ENCODE measurements around the gene RAP1A.
"Not testable (repeated sequence)": the region's sequence is repeated elsewhere in the genome, so short reads cannot be mapped to it uniquely, and the experiment has no call there.

The RAP1A gene

DNA sequence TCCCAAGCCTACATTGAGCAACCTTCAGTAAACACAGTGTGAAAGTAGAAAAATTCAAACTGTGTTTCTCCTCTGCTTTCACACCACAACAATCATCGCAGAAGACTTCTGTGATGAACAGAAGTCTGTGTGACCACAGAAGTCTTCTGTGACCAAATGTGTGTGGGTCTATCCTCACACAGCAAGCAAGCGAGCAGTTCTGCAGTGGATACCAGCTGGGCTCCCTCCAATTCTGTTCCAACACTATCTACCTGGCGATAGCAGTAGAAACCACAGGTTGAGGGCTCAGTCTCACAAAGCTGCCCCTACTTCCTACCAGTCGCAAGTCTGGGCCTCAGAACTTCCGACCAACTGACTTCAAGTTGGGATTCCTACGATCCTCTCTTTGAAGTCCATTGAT lies 21.0 kb upstream of the RAP1A start:
- peak; percentile 71 for DNase-seq

DNA sequence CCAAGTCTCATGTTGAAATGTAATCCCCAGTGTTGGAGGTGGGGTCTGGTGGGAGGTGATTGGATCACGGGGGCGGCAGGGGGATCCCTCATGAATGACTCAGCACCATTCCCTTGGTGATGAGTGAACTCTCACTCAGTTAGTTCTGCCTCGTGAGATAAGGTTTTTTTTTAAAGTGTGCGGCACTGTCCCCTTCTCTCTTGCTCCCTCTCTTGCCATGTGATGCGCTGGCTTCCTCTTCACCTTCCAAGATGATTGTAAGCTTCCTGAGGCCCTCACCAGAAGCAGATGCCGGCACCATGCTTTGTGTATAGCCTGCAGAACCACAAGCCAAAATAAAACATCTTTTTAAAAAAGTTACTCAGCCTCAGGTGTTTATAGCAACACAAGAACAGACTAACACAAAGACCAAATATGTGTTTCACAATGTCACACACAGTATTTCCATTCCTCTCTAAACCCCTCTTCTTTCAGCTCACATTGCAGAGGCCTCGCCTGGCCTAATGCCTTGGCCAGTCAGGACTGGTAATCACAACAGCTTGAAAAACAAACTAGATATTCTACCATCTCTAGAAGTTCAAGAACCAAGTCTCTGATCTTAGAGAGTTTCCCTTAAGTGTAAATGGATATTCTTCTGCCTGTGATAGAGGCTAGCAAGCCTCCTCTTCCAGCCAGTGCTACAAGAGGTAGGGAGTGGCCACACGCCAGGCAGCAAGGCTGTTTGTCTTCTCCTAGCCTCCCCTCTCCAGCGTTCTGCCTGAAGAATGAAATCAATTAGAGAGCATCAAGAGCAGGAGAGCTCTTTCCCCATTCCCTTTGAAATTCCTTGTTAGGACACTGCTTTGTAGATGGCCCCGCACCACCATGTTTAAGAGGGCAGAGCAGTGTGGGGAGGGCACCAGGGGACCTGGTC lies 19.6 kb upstream of the RAP1A start:
- peak; percentile 48 for DNase-seq

DNA sequence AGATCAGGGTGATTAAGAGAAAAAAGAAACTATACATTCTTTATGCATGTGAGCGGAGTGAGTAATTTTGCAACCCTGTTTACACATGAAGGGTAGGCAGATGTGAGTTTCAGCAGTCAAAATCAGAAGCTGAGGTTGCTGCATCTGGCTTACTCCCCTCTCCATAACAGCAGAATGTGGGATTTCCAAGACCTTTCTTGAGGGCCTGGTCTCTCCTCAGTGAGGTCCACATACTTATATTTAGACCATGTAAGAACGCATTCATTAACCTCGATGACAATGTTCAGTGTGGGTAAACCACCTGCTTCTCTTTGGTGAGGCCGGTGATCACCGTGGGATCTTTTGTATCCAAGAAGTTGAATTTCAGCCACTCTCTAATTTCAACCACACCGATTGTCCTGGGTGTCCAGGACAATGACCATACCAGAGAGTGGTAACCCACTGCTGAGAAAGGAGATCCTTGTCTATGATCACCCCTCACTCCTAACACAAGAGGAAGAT lies 18.7 kb upstream of the RAP1A start:
- DNase-seq: peak; percentile 92

DNA sequence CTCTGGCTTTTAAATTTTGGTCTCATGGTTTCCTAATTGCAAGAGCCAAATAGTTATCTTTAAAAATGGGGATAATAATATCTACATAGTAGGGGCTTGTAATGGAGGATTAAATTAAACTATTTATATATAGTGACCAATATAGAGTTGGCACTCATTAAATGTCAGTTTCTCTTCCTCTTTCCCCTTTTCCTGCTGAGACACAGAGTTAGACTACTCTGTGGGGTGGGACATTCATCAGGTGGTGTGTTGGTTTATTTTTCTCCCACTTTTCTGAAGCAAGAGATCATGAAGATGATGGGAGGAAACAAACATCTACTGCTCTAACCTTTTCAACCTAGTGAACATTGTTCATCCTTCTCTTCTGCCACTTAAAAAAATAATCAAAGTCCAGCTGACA lies 17.3 kb upstream of the RAP1A start:
- no peak for DNase-seq

DNA sequence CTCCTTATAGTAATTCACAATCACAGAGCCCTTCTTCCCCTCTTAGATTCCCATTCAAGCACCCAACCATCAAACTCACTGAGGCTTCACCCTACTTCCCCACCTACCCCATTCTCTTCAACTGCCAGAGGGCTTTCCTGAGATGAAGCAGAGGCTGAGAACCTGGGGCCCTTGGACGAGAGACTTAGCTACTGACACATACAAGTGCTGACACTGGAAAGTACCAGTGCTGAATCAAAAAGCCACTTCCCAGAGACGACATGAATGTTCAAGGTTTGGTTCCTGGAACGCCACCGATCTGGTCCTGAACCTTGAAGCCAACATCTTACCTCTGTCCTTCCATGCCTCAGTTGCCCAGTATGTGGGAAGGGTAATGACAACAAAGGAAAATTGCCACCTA lies 16.6 kb upstream of the RAP1A start:
- peak; percentile 86 for DNase-seq

DNA sequence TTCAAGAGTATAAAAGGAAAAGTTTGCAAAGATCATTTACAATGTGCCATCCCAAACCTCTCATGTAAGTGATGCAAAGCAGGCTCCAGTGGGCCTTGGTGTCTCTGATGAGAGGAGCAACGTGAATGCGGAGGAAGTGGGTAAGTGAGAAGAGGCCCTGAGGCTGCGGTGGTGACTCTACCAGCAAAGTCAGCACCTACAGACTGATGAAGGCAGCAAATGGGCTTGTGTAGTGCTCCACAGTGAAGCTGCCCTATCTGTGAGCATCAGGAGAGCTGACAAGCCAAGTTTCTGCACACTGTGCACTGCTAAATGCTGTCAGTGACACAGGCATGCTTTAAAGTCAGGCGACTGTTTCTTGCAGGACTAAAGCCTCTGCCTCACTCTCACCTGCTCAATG lies 15.6 kb upstream of the RAP1A start:
- DNase-seq: peak; percentile 94

DNA sequence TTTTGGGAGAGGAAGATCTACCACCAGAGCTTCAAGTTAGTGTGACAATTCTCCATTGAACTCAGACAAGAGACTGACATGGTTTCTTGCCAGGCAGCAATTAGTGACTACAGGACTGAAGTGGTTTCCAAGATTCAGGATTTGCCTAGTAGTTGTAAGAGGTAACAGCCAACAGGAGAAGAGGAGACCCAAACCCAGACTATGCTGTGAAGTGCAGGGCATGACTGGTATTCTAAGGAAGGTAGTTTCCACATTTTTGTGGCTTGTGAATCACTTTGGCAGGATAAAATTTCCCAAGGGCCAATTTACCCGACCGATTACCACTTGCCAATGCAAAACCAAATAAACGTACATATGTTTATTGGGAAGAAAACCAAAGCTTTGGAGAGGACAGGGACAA lies 14.7 kb upstream of the RAP1A start:
- DNase-seq: no peak

DNA sequence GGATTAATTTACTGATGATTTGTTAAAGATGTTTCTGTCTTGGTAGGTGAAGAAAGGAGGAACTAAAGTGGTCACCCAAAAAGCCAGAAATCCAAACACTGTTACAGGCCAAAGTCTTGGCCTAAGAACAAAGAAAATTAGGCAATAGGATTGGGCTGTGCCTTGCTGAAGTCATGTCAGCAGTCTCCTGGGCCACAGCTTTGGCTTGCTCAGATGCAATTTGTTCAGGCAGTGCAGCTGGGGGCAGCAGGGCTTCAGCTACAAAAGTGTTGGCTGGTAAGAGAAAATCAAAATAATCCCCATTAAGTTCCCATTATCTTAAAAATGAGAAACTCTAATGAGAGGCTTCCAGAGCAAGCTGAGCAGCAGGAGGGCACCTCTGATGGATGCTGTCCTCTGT lies 14.0 kb upstream of the RAP1A start:
- DNase-seq: no peak

DNA sequence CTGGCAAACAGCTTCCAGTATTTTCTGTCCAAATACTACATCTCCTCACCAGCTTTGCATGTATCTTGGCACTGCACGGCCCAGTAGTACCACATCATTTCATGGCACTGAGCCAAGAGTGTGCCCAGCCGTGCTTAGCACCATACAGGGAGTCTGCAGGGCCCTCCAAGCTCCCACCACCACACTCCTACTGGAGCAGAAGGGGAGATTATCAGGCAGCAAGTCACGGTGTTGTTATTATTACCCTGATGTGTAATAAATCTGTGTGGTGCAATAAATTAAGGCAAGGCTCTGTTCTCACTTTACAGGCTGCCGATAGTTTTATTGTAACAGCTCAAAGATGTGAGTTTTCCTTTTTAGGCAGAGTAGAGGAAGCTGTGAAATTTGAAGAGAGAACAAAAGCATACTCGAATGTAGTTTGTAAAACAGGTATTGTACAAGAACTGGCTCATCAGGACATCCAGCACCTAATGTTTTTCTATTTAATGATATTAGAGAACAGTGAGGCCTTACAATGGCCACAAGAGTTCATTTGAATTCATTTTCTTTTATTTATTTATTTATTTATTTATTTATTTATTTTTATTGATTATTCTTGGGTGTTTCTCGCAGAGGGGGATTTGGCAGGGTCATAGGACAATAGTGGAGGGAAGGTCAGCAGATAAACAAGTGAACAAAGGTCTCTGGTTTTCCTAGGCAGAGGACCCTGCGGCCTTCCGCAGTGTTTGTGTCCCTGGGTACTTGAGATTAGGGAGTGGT lies 13.0 kb upstream of the RAP1A start:
- DNase-seq: not testable (repeated sequence)

DNA sequence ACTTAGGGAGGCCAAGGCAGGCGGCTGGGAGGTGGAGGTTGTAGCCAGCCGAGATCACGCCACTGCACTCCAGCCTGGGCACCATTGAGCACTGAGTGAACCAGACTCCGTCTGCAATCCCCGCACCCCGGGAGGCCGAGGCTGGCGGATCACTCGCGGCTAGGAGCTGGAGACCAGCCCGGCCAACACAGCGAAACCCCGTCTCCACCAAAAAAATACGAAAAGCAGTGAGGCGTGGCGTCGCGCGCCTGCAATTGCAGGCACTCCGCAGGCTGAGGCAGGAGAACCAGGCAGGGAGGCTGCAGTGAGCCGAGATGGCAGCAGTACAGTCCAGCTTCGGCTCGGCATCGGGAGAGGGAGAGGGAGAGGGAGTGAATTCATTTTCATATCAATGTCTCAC lies 11.1 kb upstream of the RAP1A start:
- DNase-seq: not testable (repeated sequence)

DNA sequence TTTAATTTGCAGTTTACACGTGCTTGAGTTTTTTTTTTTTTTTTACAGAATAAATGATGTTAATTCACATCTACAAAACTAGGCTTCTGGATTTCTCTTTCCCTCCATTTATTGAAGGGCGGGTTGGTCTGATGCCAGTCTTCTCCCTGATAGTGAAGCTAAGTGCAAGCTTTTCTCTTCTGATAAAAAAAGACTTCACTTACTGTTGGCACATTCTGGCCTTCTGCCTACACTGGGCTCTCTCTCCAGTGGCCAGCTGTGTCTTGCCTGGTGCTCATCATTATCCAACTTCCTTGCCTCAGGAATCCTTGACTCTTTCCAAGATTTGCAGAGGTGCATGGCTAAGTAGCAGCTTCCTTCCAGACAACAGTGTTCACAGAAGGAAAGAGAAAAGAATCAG lies 7.6 kb upstream of the RAP1A start:
- no peak for DNase-seq

DNA sequence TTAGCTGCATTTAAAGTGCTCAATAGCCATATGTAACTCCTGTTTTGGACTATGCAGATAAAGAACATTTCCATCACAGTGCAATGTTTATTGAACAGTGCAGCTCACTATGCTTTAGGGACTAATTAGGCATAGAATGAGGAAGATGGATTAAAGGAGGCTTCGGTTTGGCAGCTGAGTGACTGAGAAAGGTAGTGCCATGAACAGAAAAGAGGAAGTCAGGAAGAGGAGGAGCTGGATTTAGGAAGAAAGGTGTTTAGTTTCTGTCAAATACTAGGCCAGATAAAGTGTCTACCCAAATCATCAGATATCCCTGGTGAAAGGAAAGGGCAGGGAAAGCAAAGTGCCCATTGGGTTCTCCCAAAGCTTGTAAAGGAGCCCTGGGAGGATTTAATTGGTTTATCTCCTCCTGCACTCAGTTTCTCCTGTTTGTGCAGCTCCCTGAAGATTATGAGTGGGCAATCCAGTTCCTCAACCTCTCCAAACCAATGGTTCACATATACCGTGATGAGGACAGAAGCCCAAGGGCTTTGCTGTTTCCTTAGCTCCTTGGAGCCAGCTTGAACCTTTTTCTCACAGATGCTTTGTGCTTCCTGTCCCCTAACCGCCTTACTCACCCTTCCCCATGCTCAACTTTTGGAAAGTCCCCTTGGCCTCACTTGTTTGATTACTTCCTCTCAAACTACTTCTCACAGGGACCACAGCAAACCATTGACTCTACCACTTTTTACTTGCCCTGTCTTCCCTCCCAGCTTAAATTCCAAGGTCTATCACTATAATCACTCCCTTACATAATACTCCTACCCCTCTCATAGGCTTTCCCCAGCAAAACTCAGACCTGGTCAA lies 3.5 kb upstream of the RAP1A start:
- peak; percentile 87 for DNase-seq

DNA sequence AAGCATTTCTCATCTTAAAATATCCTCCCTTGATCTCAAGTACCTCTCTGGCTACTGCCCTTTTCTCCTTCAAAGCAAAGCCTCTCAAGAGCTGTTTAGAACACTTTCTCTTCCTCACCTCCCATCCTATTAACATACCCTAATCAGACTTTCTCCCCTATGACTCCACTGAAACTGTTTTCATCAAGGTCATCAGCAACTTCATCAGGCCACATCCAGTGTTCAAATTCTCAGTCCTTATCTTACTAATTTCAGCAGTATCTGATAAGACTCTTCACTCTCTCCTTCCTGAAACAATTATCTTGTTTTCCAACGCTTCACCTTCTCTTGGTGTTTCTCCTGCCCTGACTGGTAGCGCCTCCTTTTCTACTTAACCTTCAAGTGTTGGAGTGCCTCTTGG lies 1.5 kb upstream of the RAP1A start:
- DNase-seq: peak; percentile 56

DNA sequence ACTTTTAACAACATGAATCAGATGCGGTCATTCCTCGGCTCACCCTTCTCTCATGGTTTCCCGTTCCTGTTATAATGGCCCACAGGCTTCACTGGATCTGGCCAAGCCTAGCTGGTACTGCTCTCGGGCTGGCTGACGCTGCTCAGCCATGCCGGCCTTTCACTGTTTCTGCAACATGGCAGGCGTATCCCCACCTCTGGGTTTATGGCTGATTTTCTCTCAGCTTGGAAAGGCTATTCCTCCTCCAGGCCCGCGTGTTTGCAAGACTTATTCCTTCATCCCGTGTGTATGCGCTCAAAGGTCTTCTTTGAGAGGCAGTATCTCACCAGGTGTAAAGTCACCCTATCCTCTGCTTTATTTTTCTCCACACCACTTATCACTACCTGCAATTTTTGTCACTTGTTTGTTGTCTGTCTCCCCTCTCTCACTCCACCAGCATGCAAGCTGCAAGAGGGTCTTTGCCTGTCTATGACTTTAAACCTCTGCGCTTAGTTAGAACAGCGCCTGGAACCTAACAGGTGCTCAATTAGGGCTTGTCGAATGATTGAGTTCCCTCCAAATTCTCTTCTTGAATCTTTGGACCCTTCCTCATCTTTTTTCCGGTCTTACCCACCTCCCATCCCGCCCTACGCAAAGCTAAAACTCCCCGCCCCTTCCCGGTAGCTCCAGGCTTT lies 491 bp upstream of the RAP1A start:
- DNase-seq: no peak

DNA sequence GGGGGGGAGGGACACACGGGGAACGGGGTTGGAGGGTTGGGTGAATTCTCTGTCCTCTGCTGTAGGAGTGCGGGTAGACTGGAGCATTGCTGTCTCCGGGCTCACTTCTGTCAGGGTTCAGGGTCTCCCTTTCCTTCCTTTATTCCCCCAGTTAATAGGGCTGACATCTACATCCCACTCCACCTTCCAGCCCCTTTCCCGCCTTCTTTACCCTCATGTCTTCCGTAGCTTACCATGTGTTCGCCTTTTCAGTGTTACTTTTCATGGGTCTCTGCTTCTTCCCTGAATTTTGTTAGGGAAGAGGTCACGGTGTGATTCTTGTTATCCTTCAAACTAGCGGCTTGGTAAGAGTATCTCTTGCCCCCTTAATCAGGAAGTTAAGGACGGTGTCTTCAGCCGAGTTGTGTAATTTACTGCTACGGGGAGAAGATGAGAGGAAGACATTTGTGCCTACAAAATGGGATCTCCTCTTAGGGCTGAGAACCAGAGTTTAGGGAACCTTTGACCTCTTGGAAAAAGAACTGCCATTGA lies 917 bp downstream of the RAP1A start:
- no peak for DNase-seq

DNA sequence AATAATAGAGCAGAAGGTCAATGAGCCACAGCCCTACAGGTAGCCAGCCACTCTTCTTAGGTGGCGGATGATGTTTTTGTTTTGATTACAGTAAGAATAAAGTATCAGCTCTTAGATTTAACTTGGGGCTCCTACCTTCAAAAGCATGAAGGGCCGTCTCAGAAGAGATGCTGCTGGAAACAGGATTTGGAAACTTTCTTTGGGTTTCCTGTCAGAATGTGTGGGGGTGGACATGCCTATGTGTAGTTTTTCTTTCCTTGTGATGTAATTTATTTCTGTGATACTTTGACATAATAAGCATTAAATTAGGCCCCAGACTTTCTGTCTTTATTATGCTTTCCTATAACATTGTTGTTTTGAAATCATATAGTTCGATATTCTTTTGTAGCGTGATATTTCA lies 1.5 kb downstream of the RAP1A start:
- no peak for DNase-seq

DNA sequence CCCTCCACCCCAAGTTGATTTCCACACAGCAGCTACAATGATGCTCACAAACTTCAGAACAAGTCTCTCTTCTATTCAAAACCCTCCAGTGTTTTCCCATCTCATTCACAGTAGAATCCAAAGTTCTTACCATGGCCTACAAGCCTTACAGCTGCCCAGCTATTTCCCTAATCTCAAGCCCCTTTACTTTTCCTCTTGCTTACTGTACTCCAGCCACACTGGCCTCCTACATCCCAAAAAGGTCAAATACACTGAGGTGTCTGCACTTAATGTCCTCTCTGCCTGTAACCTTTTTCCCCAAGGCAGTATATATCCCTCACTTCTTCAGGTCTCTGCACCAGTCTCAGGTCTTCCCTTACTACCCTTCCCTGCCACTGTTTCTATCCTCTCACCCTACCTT lies 2.6 kb downstream of the RAP1A start:
- DNase-seq: no peak

DNA sequence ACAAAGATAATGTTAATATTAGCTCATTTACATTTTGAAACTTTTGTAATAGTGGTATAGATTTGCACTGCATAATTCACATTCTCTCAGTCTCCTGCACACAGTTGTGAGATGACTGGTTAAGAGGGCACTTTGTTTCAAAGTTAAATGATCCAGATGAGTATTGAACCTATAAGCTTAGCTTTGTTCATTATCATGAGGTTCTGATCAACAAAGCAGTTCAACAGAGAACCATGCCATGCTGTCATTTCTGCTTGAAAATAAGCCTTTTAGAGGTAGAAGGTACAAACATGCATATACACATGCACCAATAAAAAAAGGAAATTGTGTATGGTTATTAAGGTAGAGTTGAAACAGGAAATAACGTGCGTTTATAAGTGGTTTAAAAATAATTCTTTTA lies 4.8 kb downstream of the RAP1A start:
- DNase-seq: peak; percentile 76

DNA sequence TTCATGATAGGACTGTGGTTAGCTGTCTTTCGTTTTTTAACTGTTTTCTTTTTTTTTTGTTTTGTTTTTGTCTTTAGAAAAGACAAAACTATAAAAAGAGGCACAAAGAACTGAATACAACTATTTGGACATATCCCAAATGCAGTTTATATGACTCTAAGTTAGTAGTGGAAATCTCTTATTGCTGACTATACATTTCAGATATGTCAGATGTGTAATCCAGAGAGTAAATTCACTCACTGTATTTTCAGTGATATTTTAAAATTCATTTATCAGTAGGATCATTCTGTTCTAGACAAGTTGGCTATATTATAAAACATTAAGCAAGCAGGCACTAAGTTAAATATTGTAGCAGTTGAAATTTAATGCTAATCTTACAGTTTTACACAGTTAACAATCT lies 5.7 kb downstream of the RAP1A start:
- no peak for DNase-seq

DNA sequence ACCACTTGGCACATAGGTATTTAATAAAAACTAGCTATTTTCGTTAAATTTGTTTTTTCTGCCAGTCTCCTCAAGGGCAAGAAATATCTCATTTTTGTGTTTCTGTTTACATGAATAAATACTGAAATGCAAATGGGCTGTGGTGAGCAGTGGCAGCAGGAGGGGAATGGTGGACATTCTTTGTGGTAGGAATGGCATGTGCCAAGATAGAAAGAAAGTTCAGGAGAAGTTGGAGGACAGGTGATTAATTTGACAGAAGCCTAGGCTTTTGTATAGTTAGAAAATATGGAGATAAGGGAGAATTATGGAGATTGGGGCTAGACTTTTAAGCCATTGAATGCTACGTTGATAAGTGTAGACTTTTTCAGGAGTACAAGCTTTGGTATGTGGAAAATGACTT lies 8.6 kb downstream of the RAP1A start:
- DNase-seq: no peak

DNA sequence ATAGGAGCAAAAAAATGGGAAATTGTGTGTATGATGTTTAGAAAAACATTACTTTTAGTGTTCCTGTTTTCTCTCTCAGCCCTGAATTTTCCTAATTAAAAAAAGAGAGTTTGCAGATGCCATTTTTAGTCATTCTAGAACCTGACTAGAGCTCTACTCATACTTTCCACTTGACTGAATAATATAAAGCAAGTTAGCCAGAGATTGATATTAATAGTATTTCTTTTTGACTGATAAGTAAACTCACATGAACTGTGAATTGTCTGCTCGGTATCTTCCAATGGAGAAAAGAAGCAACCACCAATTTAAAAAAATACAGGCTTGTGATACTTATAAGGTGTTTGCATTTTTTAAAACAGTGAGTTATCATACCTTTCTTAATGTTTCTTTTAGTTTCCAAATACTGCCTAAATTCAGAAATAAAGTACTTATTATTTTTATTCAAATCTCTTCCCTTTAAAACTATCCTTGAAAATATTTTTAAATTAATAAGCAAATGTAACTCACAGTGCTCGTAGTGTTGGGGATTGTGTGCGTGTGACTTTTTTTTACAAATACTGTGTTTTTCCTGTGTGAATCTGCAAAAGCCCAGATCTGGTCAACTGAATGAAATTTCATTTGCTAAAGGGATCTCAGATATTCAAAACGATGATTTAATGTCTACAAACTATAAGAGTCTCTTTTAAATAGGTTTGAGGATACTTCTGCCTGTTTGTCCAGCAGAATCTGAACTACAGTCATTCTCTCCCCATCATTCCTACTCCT lies 9.8 kb downstream of the RAP1A start:
- DNase-seq: peak; percentile 52

DNA sequence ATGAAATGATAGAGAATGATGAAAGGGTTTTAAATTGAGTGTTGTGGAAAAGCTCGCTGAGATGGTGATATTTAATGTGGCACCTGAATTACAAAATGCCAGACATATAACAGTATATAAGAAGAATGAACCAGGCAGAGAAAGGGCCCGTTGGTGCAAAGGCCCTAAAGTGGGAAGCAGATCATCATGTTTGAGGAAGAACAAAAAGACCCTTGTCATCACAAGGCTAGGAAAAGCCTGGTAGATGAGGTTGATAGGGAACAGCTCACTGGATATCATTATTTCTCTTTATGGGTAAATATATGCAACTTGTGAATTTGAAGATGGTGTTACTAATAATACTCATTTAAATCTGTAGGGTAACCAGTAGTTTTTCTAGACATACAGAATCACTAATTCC lies 11.0 kb downstream of the RAP1A start:
- DNase-seq: no peak
